ENCODE data around the gene TBCC.
A peak's percentile ranks its signal among the peaks of the same experiment; 100 is the strongest.
"Not testable (repeated sequence)": the region's sequence is repeated elsewhere in the genome, so short reads cannot be mapped to it uniquely, and the experiment has no call there.

The TBCC gene

DNA sequence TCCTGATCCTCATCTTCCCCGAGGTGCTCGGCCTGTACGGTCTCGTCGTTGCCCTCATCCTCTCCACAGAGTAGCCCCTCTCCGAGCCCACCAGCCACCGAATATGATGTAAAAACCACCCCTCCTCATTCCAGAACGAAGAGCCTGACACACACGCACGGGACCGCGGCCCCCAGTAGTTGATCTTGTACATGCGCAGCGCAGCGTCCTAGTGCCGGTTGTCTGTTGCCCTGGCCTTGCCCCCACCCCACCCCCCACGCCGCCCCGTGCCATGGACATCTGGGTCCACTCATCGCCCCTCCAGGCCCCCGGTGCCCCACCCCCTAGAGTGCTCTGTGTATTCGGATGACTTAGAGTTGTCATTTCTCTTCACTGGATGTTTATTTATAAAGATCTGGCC, 18.3 kb downstream of the TBCC start:
- no peak for DNase-seq

DNA sequence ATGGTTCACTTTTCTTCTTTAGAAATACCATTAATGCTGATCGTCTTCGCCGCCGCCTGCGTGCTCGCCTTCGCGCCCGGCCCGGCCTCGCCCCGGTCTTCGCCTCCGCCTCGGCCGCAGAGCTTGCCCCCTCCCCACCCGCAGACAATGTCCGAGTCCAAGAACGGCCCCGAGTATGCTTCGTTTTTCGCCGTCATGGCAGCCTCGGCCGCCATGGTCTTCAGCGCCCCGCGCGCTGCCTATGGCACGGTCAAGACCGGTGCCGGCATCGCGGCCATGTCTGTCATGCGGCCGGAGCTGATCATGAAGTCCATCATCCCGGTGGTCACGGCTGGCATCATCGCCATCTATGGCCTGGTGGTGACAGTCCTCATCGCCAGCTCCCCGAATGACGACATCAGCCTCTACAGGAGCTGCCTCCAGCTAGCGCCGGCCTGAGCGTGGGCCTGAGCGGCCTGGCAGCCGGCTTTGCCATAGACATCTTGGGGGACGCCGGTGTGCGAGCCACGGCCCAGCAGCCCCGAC, 18.8 kb downstream of the TBCC start:
- no peak for DNase-seq

DNA sequence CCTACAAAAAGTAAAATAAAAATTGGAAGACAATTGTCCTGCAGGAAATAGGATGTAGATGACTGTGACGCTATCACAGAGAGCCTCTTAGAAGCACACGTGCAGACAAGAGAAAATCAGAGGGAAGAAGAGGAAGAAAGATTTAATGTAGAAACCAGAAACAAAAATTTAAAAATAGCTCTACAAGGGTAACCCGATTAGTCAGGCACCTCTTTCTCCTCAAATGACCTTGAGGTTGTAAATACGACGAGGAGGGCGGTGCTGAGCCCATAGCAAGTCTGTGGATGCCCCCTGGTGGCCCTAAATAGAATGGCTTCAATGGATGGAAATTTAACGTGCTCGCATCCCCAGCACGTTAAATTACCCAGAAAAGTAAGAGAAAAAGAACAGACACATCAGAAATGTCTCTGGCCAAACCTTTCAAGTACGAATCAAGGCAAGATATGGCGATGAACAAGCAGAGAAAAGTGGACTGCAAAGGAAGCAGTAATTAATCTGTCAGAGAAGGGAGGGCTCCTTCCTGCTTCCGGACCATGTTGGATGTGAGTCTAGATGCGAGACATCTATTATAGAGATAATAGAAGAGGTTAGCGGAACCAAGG, 19.3 kb downstream of the TBCC start:
- peak; percentile 75 for DNase-seq

DNA sequence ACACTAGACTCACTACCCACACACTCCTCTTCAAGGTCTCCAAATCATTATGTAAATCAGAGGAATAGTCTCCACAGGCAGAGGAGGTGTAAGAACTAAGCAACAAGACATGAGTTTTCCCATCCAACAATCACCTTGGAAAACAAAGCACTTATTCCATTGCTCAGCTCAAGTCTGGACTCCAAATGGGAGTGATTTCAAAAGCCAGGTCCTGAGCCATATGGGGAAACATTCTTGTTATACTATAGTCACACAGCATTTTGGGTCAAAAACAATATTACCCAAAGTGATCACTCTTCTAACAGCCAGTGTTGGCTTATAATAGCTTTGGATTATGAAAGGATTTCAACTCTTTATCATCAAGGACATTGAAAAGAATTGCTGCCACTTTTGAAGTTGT, 19.9 kb downstream of the TBCC start:
- no peak for DNase-seq

DNA sequence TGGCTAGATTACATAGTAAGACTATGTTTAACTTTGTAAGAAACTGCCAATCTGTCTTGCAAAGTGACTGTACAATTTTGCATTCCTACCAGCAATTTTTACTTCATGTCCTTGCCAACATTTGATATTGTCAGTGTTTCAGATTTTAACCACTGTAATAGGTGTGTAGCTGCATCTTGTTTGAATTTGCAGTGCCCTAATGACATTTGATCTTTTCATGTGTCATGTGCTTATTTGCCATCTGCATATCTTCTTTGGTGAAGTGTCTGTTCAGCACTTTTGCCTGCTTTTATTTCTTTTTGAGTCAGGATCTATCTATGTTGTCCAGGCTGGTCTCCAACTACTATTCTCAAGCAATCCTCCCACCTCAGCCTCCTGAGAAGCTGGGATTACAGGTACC, 21.1 kb downstream of the TBCC start:
- no peak for DNase-seq

DNA sequence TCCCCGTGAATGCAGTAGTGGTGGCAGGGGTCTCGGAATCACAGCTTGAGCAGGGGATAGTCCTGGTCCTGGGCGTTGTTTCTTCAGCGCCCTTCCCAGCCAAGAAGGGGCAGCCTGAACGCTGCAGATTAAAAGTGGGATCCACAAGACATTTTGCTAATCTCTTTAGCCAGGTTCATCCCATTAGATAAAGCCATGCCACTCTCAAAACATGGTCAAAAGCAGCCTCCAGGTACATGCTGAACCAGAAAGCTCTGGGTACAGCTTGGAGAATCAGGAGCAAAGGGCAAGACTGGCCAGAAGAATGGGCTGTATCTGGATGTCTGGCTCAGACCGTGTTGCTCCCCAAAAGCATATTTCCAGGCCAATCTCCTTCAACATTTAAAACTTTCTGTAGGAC, 23.4 kb downstream of the TBCC start, which contains the start of gene PRPH2:
Gene PRPH2, minus strand, starts transcription at position 101 of the 400 bp plus-strand sequence. CDS start 263 bp downstream, outside the sequence.
- no peak for DNase-seq

DNA sequence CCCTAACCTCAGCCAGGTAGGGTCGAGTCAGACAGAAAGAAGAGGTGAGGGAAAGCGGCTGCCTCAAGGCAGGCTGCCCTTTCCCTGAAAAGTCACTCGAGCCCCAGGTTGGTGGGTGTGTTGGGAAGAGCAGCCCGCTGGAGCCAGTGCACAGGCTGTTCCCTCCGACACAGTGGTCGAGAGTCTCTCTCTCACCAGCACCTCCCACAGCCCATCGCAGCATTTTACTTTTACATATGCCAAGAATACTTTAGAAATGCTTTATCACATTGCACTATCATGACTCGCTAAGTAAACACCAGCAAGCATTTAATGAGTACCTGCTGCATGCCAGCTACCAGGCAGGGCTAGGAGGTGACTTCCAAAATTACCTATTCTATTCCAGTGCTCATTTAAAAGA, 25.2 kb downstream of the TBCC start:
- DNase-seq = no peak

DNA sequence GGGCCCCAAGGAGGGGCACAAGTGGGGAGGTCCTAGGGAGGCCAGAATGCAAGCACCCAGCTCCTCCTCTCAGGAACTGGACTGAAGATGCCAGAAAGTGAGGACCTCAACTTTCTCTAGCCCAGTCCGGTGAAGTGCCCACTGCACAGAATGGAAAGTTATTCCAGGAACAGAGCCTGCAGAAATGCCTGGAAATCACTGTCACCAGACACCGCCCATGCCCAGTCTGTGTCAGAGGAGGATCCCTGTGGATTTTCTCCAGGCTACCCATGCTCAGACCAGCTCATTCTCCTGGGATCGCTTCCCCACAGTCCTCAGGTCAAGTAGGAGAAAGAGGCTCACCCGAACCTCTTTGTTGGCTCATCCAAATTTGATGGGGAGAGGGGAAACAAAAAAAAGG, 30.0 kb downstream of the TBCC start:
- DNase-seq = no peak

DNA sequence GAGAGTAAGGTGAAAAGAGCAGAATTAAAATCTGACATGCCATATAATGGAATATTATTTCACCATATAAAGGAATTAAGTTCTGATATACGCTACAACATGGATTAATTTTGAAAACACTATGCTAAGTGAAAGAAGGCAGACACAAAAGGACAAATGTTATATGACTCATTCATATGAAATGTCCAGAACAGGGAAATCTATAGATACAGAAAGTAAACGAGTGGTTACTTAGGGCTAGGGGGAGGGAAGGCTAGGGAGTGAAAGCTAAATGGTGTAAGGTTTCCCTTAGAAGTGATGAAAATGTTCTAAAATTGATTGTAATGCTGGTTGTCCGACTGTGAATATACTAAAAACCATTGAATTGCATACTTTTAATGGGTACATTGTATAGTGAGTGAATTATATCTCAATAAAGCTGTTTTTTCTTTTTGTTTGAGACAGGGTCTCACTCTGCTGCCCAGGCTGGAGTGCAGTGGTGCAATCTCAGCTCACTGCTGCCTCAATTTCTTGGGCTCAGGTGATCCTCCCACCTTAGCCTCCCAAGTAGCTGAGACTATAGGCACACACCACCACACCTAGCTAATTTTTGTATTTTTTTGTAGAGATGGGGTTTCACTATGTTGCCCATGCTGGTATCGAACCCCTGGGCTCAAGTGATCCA, 31.7 kb downstream of the TBCC start:
- DNase-seq = no peak

DNA sequence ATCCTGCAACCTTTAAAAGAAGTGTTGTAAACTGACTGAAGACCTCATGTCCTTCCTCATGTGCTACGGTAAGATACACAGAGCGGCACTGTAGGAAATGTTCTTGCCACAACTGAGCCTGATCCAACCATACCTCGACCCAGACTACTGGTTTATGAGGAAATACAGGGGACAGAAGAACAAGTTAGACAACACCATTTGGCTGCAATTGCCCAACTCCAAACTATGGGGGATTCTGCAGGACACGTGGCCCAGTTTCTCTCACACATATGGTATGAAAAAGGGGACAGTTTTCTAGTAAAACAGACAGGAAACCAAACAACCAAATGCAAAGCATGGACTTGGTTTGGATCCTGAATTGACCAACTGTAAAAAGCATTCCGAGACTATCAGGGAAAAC, 34.0 kb downstream of the TBCC start:
- no peak for DNase-seq

DNA sequence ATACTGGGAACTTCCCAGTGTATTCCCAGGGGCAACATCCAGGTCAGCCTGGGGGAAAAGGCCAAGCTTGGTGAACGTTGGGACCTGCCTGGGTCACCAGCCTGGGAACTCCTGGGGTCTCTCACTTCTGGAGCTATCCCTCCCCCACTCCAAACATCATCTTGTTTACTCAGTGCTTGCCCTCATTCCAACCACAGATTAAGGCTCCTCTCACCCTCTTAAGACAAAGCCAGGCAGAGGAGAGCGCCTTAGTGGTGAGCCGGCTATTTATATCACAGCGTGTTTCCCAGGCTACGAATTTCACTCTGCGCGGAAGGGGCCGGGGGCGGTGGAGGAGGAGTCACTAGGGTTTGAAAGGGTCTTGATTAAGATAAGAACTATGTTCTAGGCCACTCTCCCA, 35.6 kb downstream of the TBCC start:
- no peak for DNase-seq

DNA sequence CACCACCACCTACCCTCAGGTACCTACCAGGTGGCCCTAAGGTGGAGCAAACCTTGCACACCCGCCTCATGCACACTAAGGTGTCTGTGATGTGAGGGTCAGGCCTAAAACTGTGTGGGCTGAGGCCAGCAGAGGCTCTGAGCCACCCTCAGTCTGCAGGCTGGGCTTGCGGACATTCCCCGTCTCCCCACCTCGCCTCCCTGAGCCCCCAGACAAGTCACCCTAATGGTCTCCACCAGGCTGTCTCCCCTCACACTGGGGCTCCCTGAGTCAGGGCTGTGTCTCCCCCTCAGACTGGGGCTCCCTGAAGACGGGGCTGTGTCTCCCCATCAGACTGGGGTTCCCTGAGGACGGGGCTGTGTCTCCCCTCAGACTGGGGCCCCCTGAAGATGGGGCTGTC, 36.0 kb downstream of the TBCC start:
- no peak for DNase-seq

DNA sequence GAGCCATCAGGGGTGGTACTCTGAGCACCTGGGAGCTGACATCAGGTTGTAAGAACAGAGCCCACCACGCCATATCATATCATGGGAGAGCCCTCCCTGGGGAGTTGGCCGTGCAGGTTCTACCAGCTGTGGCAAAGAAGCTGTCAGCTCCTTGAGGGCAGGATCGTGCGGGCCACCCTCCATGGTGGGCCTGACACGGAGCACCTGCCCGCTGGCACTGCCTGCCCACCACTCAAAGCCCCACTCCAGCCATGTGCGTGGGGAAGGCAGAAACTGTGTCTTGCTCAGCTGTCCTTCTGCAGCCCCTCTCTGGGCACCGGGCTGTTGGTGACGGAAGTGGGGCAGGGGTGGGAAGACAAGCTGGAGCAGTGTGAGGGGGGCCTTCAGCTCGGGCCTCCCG, 37.8 kb downstream of the TBCC start:
- DNase-seq = no peak

DNA sequence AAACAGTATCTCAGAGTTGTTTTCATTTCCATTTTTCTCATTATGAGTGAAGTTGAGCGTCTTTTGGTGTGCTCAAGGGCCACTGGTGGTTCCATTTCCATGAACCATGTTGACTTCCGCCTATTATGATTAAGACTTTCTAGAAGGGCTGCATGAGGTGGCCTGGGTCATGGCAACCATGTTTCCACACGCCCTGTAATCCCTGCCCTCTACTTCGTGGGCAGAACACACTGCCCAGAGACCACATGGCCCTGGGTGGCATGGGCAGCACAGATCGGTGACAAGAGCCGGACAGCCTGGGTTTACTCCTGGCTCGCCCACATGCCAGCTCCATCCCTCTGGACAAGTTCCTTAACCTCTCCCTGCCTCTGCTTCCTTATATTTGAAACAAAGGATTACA, 38.3 kb downstream of the TBCC start:
- no peak for DNase-seq

DNA sequence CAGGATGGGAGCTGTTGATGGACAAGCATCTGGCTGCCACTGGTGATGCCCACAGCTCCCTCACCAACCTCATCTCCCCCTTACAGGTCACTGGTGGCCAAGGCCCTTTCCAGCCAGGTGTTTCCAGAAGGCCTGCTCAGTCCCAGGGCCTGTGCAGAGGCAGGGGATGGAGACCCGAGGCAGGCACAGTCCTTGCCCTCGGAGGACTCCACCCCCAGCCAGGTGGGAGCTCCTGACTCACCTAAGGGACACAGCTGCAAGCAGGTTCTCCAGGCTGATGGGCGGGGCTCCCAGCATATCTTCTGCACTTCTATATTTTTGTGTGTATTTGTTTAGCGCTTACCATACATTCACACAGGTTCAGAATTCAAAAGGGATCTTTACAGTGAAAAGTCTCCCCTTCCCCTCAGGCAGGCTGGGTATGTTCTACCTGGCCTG, 40.9 kb downstream of the TBCC start:
- DNase-seq = no peak

DNA sequence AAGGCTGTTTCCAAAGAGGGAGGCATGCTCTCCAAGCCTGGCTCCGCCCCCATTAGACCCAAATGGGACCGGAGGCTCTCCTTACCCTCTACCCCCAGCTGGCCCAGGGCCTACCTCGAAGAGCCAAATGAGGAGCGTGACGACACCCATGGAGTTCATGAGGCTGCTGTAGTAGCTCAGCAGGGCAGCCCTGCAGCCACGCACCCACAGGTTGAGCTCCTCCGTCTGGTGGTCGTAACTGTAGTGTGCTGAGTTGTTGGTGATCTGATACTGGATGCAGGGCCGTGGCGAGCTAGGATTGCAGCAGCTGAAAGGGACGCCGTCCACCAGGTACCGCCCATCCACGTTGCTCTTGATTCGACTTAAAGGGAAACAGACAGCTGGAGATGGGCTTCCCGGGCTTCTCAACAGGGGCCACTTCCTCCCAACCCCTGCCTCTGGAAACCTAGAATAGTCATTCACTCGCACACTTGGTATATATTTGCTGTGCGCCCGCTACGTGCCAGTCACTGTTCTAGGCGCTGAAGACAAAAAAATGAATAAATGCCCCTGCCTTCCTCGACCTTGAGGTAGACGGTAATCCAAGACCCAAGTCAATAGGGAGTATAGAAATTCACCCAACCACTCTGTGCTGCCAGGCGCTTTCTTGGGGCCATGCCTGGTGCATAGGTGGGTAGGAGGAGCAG, 41.5 kb downstream of the TBCC start:
- DNase-seq = no peak

DNA sequence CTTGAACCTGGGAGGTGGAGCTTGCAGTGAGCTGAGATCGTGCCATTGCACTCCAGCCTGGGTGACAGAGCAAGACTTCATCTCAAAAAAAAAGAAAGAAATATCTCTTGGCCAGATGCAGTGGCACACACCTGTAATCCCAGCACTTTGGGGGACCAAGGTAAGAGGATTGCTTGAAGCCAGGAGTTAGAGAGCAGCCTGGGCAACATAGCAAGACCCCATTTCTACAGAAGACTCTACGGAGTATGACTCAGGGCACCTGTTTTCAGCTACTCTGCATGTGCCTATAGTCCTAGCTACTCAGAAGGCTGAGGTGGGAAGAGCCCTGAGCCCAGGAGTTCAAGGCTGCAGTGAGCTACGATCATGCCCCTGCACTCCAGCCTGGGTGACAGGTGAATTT, 43.1 kb downstream of the TBCC start:
- DNase-seq = not testable (repeated sequence)

DNA sequence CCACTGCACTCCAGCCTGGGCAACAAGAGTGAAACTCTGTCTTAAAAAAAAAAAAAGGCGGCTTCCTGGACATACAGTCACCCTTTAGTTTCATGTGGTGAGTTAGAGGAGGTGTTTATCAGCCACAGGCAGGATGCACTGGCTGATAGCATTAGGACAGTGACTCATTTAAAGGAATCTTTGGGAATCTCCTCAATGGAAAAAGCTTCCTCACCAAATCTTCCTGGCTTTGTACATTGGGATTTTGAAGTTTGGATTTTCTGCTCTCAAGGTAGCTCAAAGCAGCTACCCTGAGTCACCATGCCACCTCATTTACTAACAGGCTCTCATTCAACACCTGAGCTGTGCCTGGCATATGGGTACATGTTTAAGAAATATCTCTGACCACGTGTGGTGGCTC, 43.7 kb downstream of the TBCC start:
- no peak for DNase-seq

DNA sequence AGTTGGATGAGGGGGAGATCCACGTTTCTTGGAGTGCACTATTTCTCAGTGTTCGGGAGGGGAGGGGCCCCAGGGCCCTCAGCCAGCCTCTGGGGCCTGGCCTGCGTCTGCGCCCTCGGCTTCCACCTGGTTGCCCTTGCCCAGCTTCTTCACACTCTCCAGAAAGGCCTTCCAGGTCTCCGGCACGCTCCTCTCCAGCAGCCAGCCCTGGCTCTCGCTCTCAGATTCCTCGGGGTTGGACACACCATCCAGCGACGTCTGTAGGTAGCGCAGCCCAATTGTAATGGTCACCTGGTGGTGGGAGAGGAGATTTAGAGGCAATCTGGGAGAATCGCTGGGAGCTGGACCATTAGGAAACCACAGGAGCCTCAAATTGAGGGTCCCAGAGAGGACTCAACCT, 47.7 kb downstream of the TBCC start:
- DNase-seq = no peak

DNA sequence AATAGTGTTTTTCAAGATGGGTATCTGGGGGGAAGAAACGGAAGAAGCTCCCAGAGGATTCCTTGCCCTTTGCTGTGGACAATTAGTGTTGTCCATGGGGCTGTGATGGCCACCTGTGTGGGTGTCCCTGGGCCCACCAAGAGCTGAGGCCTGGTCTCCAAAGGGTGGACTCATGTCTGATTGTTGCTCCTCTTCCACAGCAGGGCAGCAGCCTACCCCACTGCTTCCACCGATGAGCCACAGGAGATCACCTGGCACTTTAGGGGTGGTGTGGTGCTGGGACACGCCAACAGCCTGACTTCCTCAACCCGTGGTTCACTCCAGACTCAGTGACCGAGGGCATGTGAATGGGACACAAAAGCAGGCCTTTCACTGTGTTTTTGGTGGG, 48.6 kb downstream of the TBCC start:
- DNase-seq = no peak

DNA sequence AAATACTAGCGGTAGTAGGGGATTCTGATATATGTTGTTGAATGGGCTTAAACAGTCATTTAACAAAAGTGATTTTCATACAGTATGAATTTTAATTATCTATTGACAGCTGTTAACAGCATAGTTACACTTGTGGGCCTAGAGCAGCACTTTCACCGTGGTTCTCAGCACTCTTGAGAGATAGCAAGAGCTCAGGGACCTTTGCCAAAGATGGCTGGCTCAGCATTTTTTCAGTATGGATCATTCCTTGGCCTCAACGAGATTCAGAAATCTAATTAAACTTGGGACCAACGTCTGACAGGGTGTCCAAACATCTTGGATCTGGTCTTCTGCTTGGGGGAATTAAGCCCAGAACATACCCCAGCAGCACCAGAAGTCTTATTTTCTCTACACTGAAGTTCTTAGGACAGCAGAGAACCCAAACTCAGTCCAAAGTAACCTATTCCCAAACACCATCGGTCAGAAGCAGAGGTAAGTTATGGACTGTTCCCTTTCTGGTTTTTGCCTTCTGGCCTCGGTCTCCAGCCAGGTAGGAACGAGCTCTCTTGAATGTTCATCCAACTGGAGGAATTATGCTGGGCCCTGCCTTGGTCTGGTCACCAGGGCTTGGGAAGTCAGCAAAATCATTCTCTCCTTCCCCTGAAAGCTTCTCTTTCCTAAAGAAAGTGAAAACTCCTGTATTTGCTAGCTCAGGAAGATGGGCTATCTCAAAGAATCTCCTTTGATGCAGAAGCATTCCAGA, 49.2 kb downstream of the TBCC start:
- no peak for DNase-seq

DNA sequence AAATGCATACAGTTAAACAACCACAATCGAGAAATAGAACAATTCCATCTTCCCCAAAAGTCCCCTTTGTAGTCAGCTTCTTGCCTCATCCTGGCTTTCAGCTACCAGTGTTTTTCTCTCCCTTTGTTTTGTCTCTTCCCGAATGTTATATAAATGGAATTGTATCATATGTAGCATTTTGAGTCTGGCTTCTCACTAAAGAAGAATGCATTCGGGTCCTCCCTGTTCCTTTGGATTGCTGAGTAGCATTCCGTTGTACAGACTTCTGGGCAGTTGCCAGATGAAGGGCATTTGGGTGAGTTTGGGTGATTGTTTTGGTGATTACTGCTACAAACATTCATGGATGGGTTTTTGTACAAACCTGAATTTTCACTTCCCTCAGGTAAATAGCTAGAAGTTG, 51.3 kb downstream of the TBCC start:
- no peak for DNase-seq
